Thoracic aorta endothelial cell (primary cell): ENCODE data around the gene MYH7B. TPM values are rescaled to one million over a fixed set of nuclear protein-coding genes. Genes with fewer than 3 reads are reported as not detected.

Source experiments
- small RNA-seq: library from RNA; depleted of rRNA; stranded (forward); fragments of <200 nt; gene quantifications from one replicate; pipeline ENCODE3, GENCODE V24; 2012
- total RNA-seq: library from RNA; depleted of rRNA; stranded (reverse); fragments of >200 nt; gene quantifications from 2 replicates; pipeline ENCODE4 v1.2.3, GENCODE V29; 2012

The MYH7B gene
- under 0.01 TPM in 1 of 2 replicates, not detected in the other for total RNA-seq

GRCh38 chr20:34955231-34956040 is at the start of gene MYH7B, which contains the start of gene GSS:
TSS of gene MYH7B (plus strand) at chr20:34955868. CDS start at chr20:34978006, 22,138 bp downstream.
TSS of gene GSS (minus strand) at chr20:34955806. CDS start at chr20:34951852, 3,954 bp downstream.

Small RNA genes lying within 50 kb of the gene (small RNA-seq; reads per million reads assigned to genes)
- not detected for gene MIR499A

Other genes starting within 250 kb of the MYH7B start
- 11.3 and 15.7 TPM in 2 replicates for gene NCOA6, start 130.2 kb upstream of the MYH7B start, total RNA-seq
- 1.0 and 1.6 TPM in 2 replicates for gene GGT7, start 83.0 kb upstream of the MYH7B start, total RNA-seq
- gene ACSS2, start 79.3 kb upstream of the MYH7B start, total RNA-seq: 36.8 and 55.2 TPM in 2 replicates
- 42.0 and 47.2 TPM in 2 replicates for gene GSS, start 62 bp upstream of the MYH7B start, total RNA-seq
- gene TRPC4AP, start 136.9 kb downstream of the MYH7B start, total RNA-seq: 101 and 107 TPM in 2 replicates
- 36.6 and 43.8 TPM in 2 replicates for gene EDEM2, start 191.5 kb downstream of the MYH7B start, total RNA-seq
- 337 and 415 TPM in 2 replicates for gene PROCR, start 216.2 kb downstream of the MYH7B start, total RNA-seq